GM23338 (cell line): ENCODE data around the gene COL9A3. TPM values are rescaled to one million over a fixed set of nuclear protein-coding genes. Genes with fewer than 3 reads are reported as not detected.

Experiments used
- ATAC-seq: fragments of 200-7000 bp; cut with Tn5 transposase; 3 replicates; pipeline ENCODE4 v1.9.1; 2020
- DNase-seq: peaks from one replicate; pipeline ENCODE4 v3.0.0-alpha.2; 2015; ENCODE audit warnings: low spot score
- H2AFZ ChIP-seq: fragments of 200-600 bp; sonication (generic); 2 replicates; pipeline ENCODE4 v1.8.0; 2016; ENCODE audit warnings: antibody characterized with exemption, mild to moderate bottlenecking, moderate library complexity
- H3F3A ChIP-seq: fragments of 200-600 bp; sonication (generic); replicated peaks from 2 replicates; pipeline ENCODE4 v1.8.0; 2017; ENCODE audit warnings: antibody characterized with exemption, mixed run types, low read depth
- H3K27ac ChIP-seq: fragments of 200-600 bp; sonication (generic); 2 replicates; pipeline ENCODE4 v1.6.1; 2016; ENCODE audit warnings: low read depth
- H3K27me3 ChIP-seq: fragments of 200-600 bp; sonication (generic); 2 replicates; pipeline ENCODE4 v1.8.0; 2016; ENCODE audit warnings: mild to moderate bottlenecking, mixed run types, moderate library complexity; ENCODE audit not compliant: insufficient read depth
- H3K36me3 ChIP-seq: fragments of 200-600 bp; sonication (generic); 2 replicates; pipeline ENCODE4 v1.8.0; 2016; ENCODE audit warnings: mild to moderate bottlenecking; ENCODE audit not compliant: insufficient read depth
- H3K4me1 ChIP-seq: fragments of 200-600 bp; sonication (generic); 2 replicates; pipeline ENCODE4 v1.8.0; 2016; ENCODE audit warnings: mild to moderate bottlenecking, moderate library complexity; ENCODE audit not compliant: insufficient read depth
- H3K4me2 ChIP-seq: fragments of 200-600 bp; sonication (generic); 2 replicates; pipeline ENCODE4 v1.7.1; 2017; ENCODE audit warnings: mixed run types
- H3K4me3 ChIP-seq: fragments of 200-600 bp; sonication (generic); 2 replicates; pipeline ENCODE4 v1.6.1; 2016; ENCODE audit warnings: mixed run types
- H3K79me2 ChIP-seq: fragments of 200-600 bp; sonication (generic); replicated peaks from 2 replicates; pipeline ENCODE4 v1.8.0; 2017; ENCODE audit warnings: mild to moderate bottlenecking; ENCODE audit not compliant: insufficient read depth
- H3K9me2 ChIP-seq: fragments of 200-600 bp; sonication (generic); 2 replicates; pipeline ENCODE4 v1.8.0; 2017; ENCODE audit not compliant: insufficient read depth
- H4K20me1 ChIP-seq: fragments of 200-600 bp; sonication (generic); replicated peaks from 2 replicates; pipeline ENCODE4 v1.8.0; 2017; ENCODE audit warnings: mild to moderate bottlenecking; ENCODE audit not compliant: insufficient read depth
- H3K27ac Mint-ChIP-seq: 2 replicates; pipeline ENCODE4 v1.8.0; 2020; ENCODE audit warnings: inconsistent platforms, mild to moderate bottlenecking, moderate library complexity, mixed read lengths
- H3K27me3 Mint-ChIP-seq: 3 replicates; pipeline ENCODE4 v1.8.0; 2022; ENCODE audit warnings: low read depth, mild to moderate bottlenecking, moderate library complexity, mixed read lengths, inconsistent platforms; ENCODE audit not compliant: insufficient read depth, poor library complexity
- H3K36me3 Mint-ChIP-seq: 3 replicates; pipeline ENCODE4 v1.8.0; 2021; ENCODE audit warnings: low read depth, mild to moderate bottlenecking, inconsistent platforms, moderate library complexity, mixed read lengths
- H3K4me1 Mint-ChIP-seq: 3 replicates; pipeline ENCODE4 v1.8.0; 2020; ENCODE audit warnings: mild to moderate bottlenecking, inconsistent platforms, mixed read lengths
- H3K4me3 Mint-ChIP-seq: 3 replicates; pipeline ENCODE4 v1.8.0; 2021; ENCODE audit warnings: moderate library complexity, mild to moderate bottlenecking, inconsistent platforms, mixed read lengths
- H3K9me3 Mint-ChIP-seq: 3 replicates; pipeline ENCODE4 v1.8.0; 2020; ENCODE audit warnings: moderate library complexity, mild to moderate bottlenecking, inconsistent platforms, mixed read lengths
- CREB1 ChIP-seq: fragments of 250-450 bp; sonication (Bioruptor Pico); IDR thresholded peaks from 2 replicates; pipeline ENCODE4 v1.5.0; 2020; ENCODE audit warnings: low read depth, mild to moderate bottlenecking, moderate library complexity
- EZH2 ChIP-seq: fragments of 200-600 bp; sonication (generic); IDR thresholded peaks from one replicate; pipeline ENCODE4 v1.8.0; 2017; ENCODE audit warnings: antibody characterized with exemption, mild to moderate bottlenecking, low read depth; ENCODE audit not compliant: unreplicated experiment
- EZH2phosphoT487 ChIP-seq: fragments of 200-600 bp; sonication (generic); IDR thresholded peaks from one replicate; pipeline ENCODE4 v1.8.1; 2018; ENCODE audit warnings: antibody characterized with exemption; ENCODE audit not compliant: unreplicated experiment
- JUNB ChIP-seq: IDR thresholded peaks from one replicate; pipeline ENCODE4 v1.6.1; 2016; ENCODE audit warnings: antibody characterized with exemption; ENCODE audit not compliant: unreplicated experiment
- NANOG ChIP-seq: IDR thresholded peaks from 2 replicates; pipeline ENCODE4 v1.6.1; 2016; ENCODE audit warnings: antibody characterized with exemption, borderline replicate concordance
- POLR2AphosphoS5 ChIP-seq: IDR thresholded peaks from 2 replicates; pipeline ENCODE4 v1.6.1; 2016; ENCODE audit warnings: antibody characterized with exemption, low read depth
- REST ChIP-seq: IDR thresholded peaks from one replicate; pipeline ENCODE4 v1.6.1; 2018; ENCODE audit warnings: antibody characterized with exemption; ENCODE audit not compliant: unreplicated experiment
- STAT1 ChIP-seq: IDR thresholded peaks from one replicate; pipeline ENCODE4 v1.6.1; 2016; ENCODE audit warnings: antibody characterized with exemption; ENCODE audit not compliant: unreplicated experiment
- ZNF114 ChIP-seq: fragments of 250-450 bp; sonication (Bioruptor Pico); IDR thresholded peaks from 2 replicates; pipeline ENCODE4 v1.5.0; 2020; ENCODE audit warnings: mild to moderate bottlenecking, moderate library complexity
- ZNF331 ChIP-seq: fragments of 250-450 bp; sonication (Bioruptor Pico); IDR thresholded peaks from 2 replicates; pipeline ENCODE4 v1.5.0; 2020; ENCODE audit warnings: low read depth, mild to moderate bottlenecking, moderate library complexity
- polyA plus RNA-seq: library from polyadenylated mRNA; unstranded; fragments of >200 nt; fragmentation: Nextera tagmentation; extraction: Ambion mirVana; gene quantifications from 2 replicates; pipeline ENCODE4 v1.2.1, GENCODE V29; 2016
- total RNA-seq: library from RNA; depleted of rRNA; stranded (reverse); fragments of >200 nt; shearing (Covaris generic); gene quantifications from 2 replicates; pipeline ENCODE4 v1.2.3, GENCODE V29; 2014
- TF ChIP-seq, protein P1 (sequence below): fragments of 250-450 bp; sonication (Bioruptor Pico); IDR thresholded peaks from 2 replicates; pipeline ENCODE4 v1.5.0; 2020; ENCODE audit warnings: mild to moderate bottlenecking, moderate library complexity
- TF ChIP-seq, protein P2 (sequence below), 2 experiments: fragments of 200-600 bp in 1 of 2; sonication (generic) in 1 of 2; conservative IDR thresholded peaks; 2 replicates each; pipeline versions ENCODE4 v1.5.1 to v1.6.1; 2016 to 2017; ENCODE audit warnings: antibody characterized with exemption in 2 of 2, low read depth in 2 of 2, mild to moderate bottlenecking in 2 of 2, moderate library complexity in 1 of 2
- TF ChIP-seq, protein P3 (sequence below): IDR thresholded peaks from 2 replicates; pipeline ENCODE4 v1.6.1; 2016; ENCODE audit warnings: antibody characterized with exemption

The COL9A3 gene
- total and polyA plus RNA-seq, 2 experiments from 2014 or later: 74.9 to 113 TPM

DNA sequence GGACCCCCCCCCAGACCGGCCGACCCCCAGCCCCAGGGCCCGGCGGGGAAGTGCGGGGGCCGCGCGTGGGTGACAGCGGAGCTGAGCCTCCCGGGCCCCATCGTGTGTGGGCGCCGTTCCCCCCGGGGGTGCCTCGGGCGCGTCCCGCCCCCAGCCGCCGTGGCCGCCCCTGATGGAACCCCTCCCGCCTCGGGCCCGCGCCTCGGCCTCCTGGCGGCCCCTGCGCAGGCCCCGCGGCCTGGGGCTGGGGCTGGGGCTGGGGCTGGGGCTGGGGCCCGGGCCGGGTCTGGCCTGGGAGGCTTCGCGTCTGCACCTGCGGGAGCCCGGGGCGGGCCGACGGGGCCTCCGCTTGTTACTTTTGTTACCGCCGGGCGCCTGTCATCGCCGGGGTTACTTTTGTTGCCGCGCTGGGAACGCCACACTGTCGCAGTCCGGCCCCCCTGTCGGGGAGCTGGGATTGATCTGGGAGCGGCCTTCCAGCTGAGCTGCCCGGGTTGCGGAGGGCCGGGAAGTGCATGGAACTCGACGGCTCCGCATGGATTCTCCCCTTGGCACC is 11.6 kb upstream of the COL9A3 start:
- peaks cover 9% of the 10 kb centered on the region; the same call in 1 of the 3 replicates for H3K4me1 Mint-ChIP-seq
- H3K27me3 ChIP-seq: peaks cover 8% of the 10 kb centered on the region; the same call in 1 of the 2 replicates
- H2AFZ ChIP-seq: no peak overlapping the region
- H3K4me3 Mint-ChIP-seq: peak overlapping the region; percentile 70
- peak overlapping the region; percentile 88 for H3K4me2 ChIP-seq
- H3K27ac ChIP-seq: no peak overlapping the region
- no peak overlapping the region for H3K27ac Mint-ChIP-seq
- no peaks in the 10 kb centered on the region for H3K9me3 Mint-ChIP-seq
- H3F3A ChIP-seq: peaks cover 12% of the 10 kb centered on the region; the same call in 1 of the 2 replicates
- H3K79me2 ChIP-seq: peaks cover 9% of the 10 kb centered on the region; the same call in 1 of the 2 replicates
- H3K27me3 Mint-ChIP-seq: peaks cover 36% of the 10 kb centered on the region
- H3K4me1 ChIP-seq: peaks cover 10% of the 10 kb centered on the region; the same call in 1 of the 2 replicates
- peak overlapping the region; percentile 76 for H3K4me3 ChIP-seq
- peaks cover 3% of the 10 kb centered on the region; the same call in 1 of the 2 replicates for H3K36me3 ChIP-seq
- TF ChIP-seq ZNF331 (CRISPR knock-in tag): no peak
- TF ChIP-seq REST: no peak
- no peak for TF ChIP-seq JUNB
- no peak for TF ChIP-seq STAT1
- TF ChIP-seq EZH2: no peak
- TF ChIP-seq, protein P1, sequence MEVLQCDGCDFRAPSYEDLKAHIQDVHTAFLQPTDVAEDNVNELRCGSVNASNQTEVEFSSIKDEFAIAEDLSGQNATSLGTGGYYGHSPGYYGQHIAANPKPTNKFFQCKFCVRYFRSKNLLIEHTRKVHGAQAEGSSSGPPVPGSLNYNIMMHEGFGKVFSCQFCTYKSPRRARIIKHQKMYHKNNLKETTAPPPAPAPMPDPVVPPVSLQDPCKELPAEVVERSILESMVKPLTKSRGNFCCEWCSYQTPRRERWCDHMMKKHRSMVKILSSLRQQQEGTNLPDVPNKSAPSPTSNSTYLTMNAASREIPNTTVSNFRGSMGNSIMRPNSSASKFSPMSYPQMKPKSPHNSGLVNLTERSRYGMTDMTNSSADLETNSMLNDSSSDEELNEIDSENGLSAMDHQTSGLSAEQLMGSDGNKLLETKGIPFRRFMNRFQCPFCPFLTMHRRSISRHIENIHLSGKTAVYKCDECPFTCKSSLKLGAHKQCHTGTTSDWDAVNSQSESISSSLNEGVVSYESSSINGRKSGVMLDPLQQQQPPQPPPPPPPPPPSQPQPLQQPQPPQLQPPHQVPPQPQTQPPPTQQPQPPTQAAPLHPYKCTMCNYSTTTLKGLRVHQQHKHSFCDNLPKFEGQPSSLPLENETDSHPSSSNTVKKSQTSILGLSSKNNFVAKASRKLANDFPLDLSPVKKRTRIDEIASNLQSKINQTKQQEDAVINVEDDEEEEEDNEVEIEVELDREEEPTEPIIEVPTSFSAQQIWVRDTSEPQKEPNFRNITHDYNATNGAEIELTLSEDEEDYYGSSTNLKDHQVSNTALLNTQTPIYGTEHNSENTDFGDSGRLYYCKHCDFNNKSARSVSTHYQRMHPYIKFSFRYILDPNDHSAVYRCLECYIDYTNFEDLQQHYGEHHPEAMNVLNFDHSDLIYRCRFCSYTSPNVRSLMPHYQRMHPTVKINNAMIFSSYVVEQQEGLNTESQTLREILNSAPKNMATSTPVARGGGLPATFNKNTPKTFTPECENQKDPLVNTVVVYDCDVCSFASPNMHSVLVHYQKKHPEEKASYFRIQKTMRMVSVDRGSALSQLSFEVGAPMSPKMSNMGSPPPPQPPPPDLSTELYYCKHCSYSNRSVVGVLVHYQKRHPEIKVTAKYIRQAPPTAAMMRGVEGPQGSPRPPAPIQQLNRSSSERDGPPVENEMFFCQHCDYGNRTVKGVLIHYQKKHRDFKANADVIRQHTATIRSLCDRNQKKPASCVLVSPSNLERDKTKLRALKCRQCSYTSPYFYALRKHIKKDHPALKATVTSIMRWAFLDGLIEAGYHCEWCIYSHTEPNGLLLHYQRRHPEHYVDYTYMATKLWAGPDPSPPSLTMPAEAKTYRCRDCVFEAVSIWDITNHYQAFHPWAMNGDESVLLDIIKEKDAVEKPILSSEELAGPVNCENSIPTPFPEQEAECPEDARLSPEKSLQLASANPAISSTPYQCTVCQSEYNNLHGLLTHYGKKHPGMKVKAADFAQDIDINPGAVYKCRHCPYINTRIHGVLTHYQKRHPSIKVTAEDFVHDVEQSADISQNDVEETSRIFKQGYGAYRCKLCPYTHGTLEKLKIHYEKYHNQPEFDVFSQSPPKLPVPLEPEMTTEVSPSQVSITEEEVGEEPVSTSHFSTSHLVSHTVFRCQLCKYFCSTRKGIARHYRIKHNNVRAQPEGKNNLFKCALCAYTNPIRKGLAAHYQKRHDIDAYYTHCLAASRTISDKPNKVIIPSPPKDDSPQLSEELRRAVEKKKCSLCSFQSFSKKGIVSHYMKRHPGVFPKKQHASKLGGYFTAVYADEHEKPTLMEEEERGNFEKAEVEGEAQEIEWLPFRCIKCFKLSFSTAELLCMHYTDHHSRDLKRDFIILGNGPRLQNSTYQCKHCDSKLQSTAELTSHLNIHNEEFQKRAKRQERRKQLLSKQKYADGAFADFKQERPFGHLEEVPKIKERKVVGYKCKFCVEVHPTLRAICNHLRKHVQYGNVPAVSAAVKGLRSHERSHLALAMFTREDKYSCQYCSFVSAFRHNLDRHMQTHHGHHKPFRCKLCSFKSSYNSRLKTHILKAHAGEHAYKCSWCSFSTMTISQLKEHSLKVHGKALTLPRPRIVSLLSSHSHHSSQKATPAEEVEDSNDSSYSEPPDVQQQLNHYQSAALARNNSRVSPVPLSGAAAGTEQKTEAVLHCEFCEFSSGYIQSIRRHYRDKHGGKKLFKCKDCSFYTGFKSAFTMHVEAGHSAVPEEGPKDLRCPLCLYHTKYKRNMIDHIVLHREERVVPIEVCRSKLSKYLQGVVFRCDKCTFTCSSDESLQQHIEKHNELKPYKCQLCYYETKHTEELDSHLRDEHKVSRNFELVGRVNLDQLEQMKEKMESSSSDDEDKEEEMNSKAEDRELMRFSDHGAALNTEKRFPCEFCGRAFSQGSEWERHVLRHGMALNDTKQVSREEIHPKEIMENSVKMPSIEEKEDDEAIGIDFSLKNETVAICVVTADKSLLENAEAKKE: no peak
- no peak for TF ChIP-seq EZH2phosphoT487
- TF ChIP-seq, protein P2, sequence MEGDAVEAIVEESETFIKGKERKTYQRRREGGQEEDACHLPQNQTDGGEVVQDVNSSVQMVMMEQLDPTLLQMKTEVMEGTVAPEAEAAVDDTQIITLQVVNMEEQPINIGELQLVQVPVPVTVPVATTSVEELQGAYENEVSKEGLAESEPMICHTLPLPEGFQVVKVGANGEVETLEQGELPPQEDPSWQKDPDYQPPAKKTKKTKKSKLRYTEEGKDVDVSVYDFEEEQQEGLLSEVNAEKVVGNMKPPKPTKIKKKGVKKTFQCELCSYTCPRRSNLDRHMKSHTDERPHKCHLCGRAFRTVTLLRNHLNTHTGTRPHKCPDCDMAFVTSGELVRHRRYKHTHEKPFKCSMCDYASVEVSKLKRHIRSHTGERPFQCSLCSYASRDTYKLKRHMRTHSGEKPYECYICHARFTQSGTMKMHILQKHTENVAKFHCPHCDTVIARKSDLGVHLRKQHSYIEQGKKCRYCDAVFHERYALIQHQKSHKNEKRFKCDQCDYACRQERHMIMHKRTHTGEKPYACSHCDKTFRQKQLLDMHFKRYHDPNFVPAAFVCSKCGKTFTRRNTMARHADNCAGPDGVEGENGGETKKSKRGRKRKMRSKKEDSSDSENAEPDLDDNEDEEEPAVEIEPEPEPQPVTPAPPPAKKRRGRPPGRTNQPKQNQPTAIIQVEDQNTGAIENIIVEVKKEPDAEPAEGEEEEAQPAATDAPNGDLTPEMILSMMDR (conservative IDR thresholded peaks at IDR 0.05; ENCODE audit: low read depth in 2 of 2): no peak
- TF ChIP-seq, protein P3, sequence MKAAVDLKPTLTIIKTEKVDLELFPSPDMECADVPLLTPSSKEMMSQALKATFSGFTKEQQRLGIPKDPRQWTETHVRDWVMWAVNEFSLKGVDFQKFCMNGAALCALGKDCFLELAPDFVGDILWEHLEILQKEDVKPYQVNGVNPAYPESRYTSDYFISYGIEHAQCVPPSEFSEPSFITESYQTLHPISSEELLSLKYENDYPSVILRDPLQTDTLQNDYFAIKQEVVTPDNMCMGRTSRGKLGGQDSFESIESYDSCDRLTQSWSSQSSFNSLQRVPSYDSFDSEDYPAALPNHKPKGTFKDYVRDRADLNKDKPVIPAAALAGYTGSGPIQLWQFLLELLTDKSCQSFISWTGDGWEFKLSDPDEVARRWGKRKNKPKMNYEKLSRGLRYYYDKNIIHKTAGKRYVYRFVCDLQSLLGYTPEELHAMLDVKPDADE: no peak
- TF ChIP-seq NANOG: no peak
- no peak for TF ChIP-seq CREB1
- no peak for TF ChIP-seq ZNF114 (CRISPR knock-in tag)
- no peak for TF ChIP-seq POLR2AphosphoS5
- peaks cover 18% of the 10 kb centered on the region for H3K36me3 Mint-ChIP-seq
- peak; percentile 55 for ATAC-seq
- DNase-seq: peak; percentile 62
- peaks cover 7% of the 10 kb centered on the region for H4K20me1 ChIP-seq
- no peaks in the 10 kb centered on the region for H3K9me2 ChIP-seq
